Stomach (tissue), 9 donors: ENCODE measurements around the gene USP3. TPM values are rescaled to one million over a fixed set of nuclear protein-coding genes. Genes with fewer than 3 reads are reported as not detected.
A peak's percentile ranks its signal among the peaks of the same experiment; 100 is the strongest.
"Not testable (repeated sequence)": the region's sequence is repeated elsewhere in the genome, so short reads cannot be mapped to it uniquely, and the experiment has no call there.

ENCODE experiments used
- DNase-seq, 2 donors: peaks; one replicate each; pipeline versions ENCODE4 v3.0.0 to v3.0.0-alpha.2; 2013 to 2019
- H3K27ac ChIP-seq, 5 donors: fragments of 200-600 bp in 4 of 5; sonication (generic) in 4 of 5; one replicate each; pipeline ENCODE4 v1.5.1; 2013 to 2019; ENCODE audit warnings: mild to moderate bottlenecking in 1 of 5, moderate library complexity in 1 of 5
- H3K27me3 ChIP-seq, 3 donors: fragments of 200-600 bp; sonication (generic); one replicate each; pipeline ENCODE4 v1.5.1; 2017 to 2019; ENCODE audit warnings: mixed run types in 1 of 3
- H3K36me3 ChIP-seq, 4 donors: fragments of 200-600 bp; sonication (generic); 1 replicate in 3 of 4; 2 replicates in 1 of 4; pipeline ENCODE4 v1.5.1; 2016 to 2019
- H3K4me1 ChIP-seq, 4 donors: fragments of 200-600 bp; sonication (generic); one replicate each; pipeline ENCODE4 v1.5.1; 2016 to 2019
- H3K4me3 ChIP-seq, 4 donors: fragments of 200-600 bp; sonication (generic) in 3 of 4; one replicate each; pipeline ENCODE4 v1.5.1; 2016 to 2019; ENCODE audit warnings: mild to moderate bottlenecking in 1 of 4
- H3K9me3 ChIP-seq, 4 donors: fragments of 200-600 bp; sonication (generic); one replicate each; pipeline ENCODE4 v1.5.1; 2016 to 2019
- EP300 ChIP-seq: sonication (generic); formaldehyde crosslinking; IDR thresholded peaks from one replicate; pipeline ENCODE4 v1.6.1; 2017; ENCODE audit warnings: antibody characterized with exemption
- POLR2A ChIP-seq, 4 donors: fragments of 450-650 bp; IDR thresholded peaks; one replicate each; pipeline ENCODE4 v1.6.1; 2016; ENCODE audit warnings: antibody characterized with exemption in 4 of 4, control low read depth in 2 of 4, mild to moderate bottlenecking in 1 of 4, moderate library complexity in 1 of 4
- POLR2AphosphoS5 ChIP-seq, 3 donors: sonication (generic); formaldehyde crosslinking; IDR thresholded peaks; one replicate each; pipeline ENCODE4 v1.6.1; 2016; ENCODE audit warnings: antibody characterized with exemption in 3 of 3
- WGBS, 5 donors: extraction: QIAGEN DNeasy Blood & Tissue Kit in 3 of 5; methylation state at CpG; one replicate each; pipeline versions ENCODE4 v1.1.5 to v1.1.7; 2013 to 2018; 5-methylcytosine and 5-hydroxymethylcytosine counted together
- intact Hi-C: fragments of 100-400 bp; cut with DNase I; formaldehyde crosslinking; loops from one replicate; pipeline ENCODE4 v1.15.1; 2023; ENCODE audit warnings: low total_unique reads
- polyA plus RNA-seq, 3 donors: library from polyadenylated mRNA; stranded (reverse); fragments of 200-250 nt; gene quantifications; one replicate each; pipeline ENCODE4 v1.2.3, GENCODE V29; 2013
- total RNA-seq, 5 donors: library from RNA; depleted of rRNA; stranded (reverse); fragments of >200 nt; gene quantifications; one replicate each; pipeline versions ENCODE4 v1.1.0 to v1.2.3, GENCODE V29; 2014 to 2016
- TF ChIP-seq, protein P1 (sequence below), 7 experiments: fragments of 450-650 bp in 4 of 7; fragments of 200-600 bp in 3 of 7; sonication (generic) in 3 of 7; IDR thresholded peaks; one replicate each; pipeline ENCODE4 v1.5.1; 2016 to 2019; ENCODE audit warnings: antibody characterized with exemption in 7 of 7, control low read depth in 2 of 7, mild to moderate bottlenecking in 1 of 7
- donor health status: healthy with polysubstance abuse.
- donor health status: Bipolar disorder and iron deficiency.
- donor health status: healthy.

USP3 gene
- total and polyA plus RNA-seq, 8 donors, result 10.5 to 174 (median 26.5) TPM

DNA sequence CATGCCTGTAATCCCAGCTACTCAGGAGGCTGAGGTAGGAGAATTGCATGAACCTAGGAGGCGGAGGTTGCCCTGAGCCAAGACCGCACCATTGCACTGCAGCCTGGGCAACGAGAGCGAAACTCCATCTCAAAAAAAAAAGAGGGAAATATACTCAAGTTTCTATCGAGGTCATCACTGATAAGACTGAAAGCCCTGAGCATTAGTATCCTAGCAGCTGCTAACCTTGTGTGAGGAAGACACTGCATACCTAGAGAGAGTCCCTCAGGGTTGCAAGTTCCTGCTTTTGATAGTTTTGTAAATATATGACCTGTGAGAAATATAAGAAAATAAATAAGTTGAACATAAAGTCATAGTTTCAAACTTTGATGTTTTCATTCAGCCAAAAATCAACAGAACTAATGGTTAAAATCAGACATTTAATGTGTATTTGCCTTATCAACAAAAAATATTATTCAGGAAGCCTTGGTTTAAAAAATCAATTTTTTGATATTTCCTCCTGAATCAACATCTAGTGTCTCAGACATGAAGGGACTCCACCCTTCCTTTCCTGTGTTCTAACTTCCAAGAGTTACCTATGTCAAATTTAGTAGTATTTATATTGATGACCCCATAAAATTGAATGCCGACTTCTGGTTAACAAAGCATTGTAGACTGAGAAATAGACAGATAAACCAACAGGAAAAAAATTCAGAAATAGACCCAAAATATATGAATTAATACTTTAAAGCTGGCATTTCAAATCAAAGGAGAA, 19.8 kb upstream of the USP3 start:
- TF ChIP-seq POLR2A (IDR thresholded peaks at IDR 0.05), result no peak
- TF ChIP-seq, protein P1, sequence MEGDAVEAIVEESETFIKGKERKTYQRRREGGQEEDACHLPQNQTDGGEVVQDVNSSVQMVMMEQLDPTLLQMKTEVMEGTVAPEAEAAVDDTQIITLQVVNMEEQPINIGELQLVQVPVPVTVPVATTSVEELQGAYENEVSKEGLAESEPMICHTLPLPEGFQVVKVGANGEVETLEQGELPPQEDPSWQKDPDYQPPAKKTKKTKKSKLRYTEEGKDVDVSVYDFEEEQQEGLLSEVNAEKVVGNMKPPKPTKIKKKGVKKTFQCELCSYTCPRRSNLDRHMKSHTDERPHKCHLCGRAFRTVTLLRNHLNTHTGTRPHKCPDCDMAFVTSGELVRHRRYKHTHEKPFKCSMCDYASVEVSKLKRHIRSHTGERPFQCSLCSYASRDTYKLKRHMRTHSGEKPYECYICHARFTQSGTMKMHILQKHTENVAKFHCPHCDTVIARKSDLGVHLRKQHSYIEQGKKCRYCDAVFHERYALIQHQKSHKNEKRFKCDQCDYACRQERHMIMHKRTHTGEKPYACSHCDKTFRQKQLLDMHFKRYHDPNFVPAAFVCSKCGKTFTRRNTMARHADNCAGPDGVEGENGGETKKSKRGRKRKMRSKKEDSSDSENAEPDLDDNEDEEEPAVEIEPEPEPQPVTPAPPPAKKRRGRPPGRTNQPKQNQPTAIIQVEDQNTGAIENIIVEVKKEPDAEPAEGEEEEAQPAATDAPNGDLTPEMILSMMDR (IDR thresholded peaks at IDR 0.05), result no peak
- no peak for DNase-seq
- Histone ChIP-seq H3K4me1 (peaks cover 0 to 61% (median 18%) of the 10 kb centered on the region in 4 donors), H3K36me3 (no peaks in the 10 kb centered on the region), H3K27me3 (no peaks in the 10 kb centered on the region), H3K27ac (no peak overlapping the region), H3K4me3 (no peak overlapping the region), H3K9me3 (no peaks in the 10 kb centered on the region)
- intact Hi-C loops, result no loop called here
- WGBS, 5 donors, result 70 to 77% (median 74%) methylated on average over 6 of the region's 6 CpGs

DNA sequence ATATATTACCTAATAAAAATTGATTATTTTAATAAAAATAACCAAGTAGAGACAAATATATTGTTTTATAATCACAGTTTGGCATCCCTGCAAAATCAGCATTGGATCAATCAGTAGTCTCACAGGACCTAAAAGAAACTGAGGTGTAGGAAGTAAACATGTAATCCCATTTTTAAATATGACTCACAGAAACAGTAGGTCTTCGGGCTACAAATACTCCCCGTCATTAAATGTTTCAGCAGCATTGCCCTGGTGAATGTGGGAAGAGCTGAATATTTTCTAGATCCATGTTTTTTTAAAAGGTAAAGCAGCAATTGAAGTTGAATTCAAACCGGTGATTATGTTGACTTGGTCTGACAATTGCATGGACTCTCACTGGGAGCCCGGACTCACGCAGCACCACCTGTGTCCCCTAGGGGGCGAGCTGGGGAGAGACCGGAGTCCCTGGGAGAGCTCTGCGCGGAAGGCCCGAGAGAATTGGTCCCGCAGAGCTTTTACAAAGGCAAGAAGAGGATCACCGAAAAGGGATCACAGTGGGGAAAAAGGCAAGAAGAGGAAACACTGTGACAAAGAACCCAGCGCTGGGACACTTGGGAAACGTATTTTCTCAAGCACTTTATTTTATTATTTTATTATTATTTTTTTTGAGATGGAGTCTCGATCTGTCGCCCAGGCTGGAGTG, 17.2 kb upstream of the USP3 start:
- intact Hi-C loops, result no loop called here

DNA sequence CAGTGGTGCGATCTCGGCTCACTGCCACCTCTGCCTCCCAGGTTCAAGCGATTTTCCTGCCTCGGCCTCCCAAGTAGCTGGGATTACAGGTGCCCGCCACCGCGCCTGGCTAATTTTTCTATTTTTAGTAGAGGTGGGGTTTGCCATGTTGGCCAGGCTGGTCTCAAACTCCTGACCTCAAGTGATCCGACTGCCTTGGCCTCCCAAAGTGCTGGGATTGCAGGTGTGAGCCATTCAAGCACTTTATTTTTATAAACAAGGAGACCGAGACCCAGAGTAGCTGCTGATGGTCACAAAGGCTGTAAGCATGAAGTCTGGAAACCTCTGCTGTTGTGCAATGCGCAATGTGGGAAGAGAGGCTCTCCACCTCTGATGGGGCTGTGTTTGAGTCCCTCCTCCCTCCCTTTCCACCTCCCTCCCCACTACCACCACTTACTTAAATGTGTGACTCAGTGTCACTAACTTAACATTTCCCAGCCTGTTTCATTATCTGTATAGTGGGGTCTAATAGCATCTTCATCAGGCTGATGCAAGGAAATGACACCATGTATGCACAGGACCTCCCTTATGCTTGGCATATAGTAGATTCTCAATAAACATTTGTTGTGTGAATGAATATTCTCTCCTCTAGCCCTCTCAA, 16.5 kb upstream of the USP3 start:
- H3K36me3 ChIP-seq, H3K9me3 ChIP-seq, DNase-seq, H3K4me3 ChIP-seq, intact Hi-C loops, H3K27me3 ChIP-seq: not testable (repeated sequence)
- 82 to 89% (median 88%) methylated on average over 10 of the region's 10 CpGs for WGBS, 5 donors
- Histone ChIP-seq H3K4me1 (peaks cover 0 to 56% (median 15%) of the 10 kb centered on the region in 4 donors), H3K27ac (peak overlapping the region in 1 of 5 donors; percentile 27)

More for the DNA sequence above, 17.2 kb upstream of the USP3 start:
- WGBS, 5 donors, result 23 to 25% (median 24%) methylated on average over 16 of the region's 16 CpGs
- Histone ChIP-seq H3K36me3 (no peaks in the 10 kb centered on the region), H3K27ac (peak overlapping the region in 1 of 5 donors; percentile 27), H3K4me3 (no peak overlapping the region), H3K27me3 (no peaks in the 10 kb centered on the region), H3K9me3 (no peaks in the 10 kb centered on the region), H3K4me1 (peaks cover 0 to 53% (median 12%) of the 10 kb centered on the region in 4 donors)
- TF ChIP-seq, protein P1 (IDR thresholded peaks at IDR 0.05), result peak in 5 of 7 experiments; percentile 76 to 91 (median 89)
- no peak for TF ChIP-seq EP300
- peak in 1 of 3 donors; percentile 70 for TF ChIP-seq POLR2AphosphoS5 (IDR thresholded peaks at IDR 0.05)
- DNase-seq, result peak; percentile 92 to 95

DNA sequence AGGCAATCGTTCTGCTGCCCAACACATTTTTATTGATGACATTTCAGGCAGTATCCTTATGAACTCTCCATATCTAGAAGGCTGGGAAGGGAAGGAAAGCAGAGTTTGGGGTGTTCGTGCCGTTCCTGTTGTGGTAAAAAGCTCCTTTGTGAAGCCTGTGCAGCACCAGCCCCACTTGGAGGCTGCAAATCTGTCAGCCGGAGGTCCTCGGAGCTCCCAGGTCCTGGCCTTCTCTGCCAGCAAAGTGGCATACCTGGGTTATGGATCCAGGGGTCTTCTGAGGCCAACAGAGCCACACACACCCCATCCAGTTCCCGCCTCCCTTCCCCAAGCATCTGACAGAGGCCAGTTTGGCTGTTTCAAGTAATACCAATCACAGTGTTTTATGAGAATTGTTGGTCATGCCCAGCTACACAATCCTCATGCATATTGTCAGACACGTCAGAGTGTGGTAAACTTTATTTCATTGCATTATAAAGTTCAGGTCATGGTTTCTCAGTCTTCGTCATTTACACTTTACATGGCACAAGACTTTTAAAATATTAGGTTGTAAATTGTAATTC, 15.9 kb upstream of the USP3 start:
- Histone ChIP-seq H3K4me1 (peaks cover 0 to 56% (median 14%) of the 10 kb centered on the region in 4 donors), H3K27me3 (no peaks in the 10 kb centered on the region), H3K4me3 (no peak overlapping the region), H3K9me3 (no peaks in the 10 kb centered on the region), H3K36me3 (no peaks in the 10 kb centered on the region), H3K27ac (no peak overlapping the region)
- intact Hi-C loops, result no loop called here
- WGBS, 5 donors, result 87 to 92% (median 88%) methylated on average over 8 of the region's 8 CpGs
- no peak for DNase-seq
- TF ChIP-seq, protein P1 (IDR thresholded peaks at IDR 0.05), result no peak
- TF ChIP-seq EP300 (no peak), POLR2AphosphoS5 (IDR thresholded peaks at IDR 0.05) (no peak), POLR2A (IDR thresholded peaks at IDR 0.05) (no peak)
